ENCODE results near the gene ST8SIA6. TPM values are rescaled to one million over a fixed set of nuclear protein-coding genes. Genes with fewer than 3 reads are reported as not detected.
A peak's percentile ranks its signal among the peaks of the same experiment; 100 is the strongest.
"Not testable (repeated sequence)": the region's sequence is repeated elsewhere in the genome, so short reads cannot be mapped to it uniquely, and the experiment has no call there.

ST8SIA6 gene
- total RNA-seq (ENCODE audit: unreplicated experiment) = 1.7 TPM
- long read RNA-seq = 0 reads

DNA sequence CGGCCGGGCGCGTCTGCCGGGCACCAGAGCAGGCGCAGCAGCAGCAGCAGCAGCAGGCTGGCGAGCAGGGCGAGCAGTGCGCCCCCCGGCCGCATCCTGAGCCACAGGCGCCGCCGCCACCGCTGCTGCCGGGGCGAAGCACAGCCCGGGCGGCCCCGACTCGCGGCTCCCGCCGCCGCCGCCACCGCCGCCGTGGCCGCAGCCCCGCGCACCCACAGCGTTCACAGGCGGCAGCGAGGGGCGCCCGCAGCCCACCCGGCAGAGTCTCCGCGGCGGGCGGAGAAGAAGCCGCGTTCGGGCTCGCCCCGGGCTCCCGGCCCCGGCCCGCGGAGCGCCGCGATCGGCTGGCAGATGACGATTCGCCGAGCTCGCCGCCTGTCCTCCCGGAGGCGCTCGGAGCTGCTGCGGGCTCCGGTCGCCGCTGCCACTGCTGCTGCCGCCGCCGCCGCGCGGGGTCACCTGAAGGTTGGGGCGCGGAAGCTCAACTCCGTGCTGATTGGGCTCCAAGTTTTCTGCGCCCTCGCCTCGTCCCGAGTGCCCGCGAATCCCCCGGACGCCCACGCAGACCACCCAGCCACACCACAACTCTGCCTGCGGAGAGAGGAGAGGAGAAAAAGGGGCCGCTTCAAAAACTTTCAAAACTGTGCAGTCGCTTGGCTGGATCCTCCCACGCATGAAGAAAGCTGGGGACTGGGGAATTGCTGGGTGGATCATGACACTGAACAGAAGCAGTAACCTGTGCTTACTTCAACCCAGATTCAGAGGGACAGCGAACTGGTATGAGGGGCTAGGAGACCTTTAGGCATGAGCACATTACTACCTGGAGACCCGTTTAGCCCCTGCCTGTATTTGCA, at the start of gene ST8SIA6:
TSS of gene ST8SIA6 (minus strand) at position 435 of the 854 bp plus-strand sequence. CDS start at position 95, 340 bp downstream.
- no peak for TF ChIP-seq CTCF (IDR thresholded peaks at IDR 0.05; ENCODE audit: unreplicated experiment)
- H3K9me3 Mint-ChIP-seq (ENCODE audit: unreplicated experiment) = no peaks in the 10 kb centered on the region

DNA sequence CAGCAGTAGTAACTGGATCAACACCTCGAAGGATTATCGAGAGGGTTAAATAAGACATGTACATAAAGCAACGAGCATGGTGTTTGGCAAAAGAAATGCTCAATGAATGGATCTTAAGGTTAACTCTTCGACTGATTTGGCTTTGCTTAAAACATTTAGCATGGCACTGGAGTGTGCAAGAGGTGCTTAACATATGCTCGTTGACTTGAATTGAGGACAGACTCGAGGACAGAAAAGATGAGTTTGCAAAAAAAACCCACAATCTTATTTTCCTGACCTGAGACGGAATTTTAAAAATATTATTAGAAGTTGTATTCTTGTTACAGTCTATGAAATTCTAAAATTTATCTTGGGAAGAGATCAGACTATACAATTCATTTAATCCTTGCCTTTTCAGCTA, 49.4 kb upstream of the ST8SIA6 start:
- Mint-ChIP-seq H3K9me3 (ENCODE audit: unreplicated experiment) (no peaks in the 10 kb centered on the region), H3K36me3 (ENCODE audit: low read depth, unreplicated experiment) (no peaks in the 10 kb centered on the region), H3K4me3 (ENCODE audit: unreplicated experiment) (no peak overlapping the region), H3K4me1 (ENCODE audit: unreplicated experiment) (no peaks in the 10 kb centered on the region), H3K27ac (ENCODE audit: unreplicated experiment) (no peak overlapping the region), H3K27me3 (ENCODE audit: unreplicated experiment) (no peaks in the 10 kb centered on the region)
- DNase-seq (ENCODE audit: low spot score) = no peak
- no peak for TF ChIP-seq CTCF (IDR thresholded peaks at IDR 0.05; ENCODE audit: unreplicated experiment)

More for the DNA sequence above, at the start of gene ST8SIA6:
- peaks cover 8% of the 10 kb centered on the region for H3K36me3 Mint-ChIP-seq (ENCODE audit: low read depth, unreplicated experiment)
- DNase-seq (ENCODE audit: low spot score) = peak; percentile 52
- peaks cover 6% of the 10 kb centered on the region for H3K27me3 Mint-ChIP-seq (ENCODE audit: unreplicated experiment)
- peak within 1 kb of the TSS; percentile 87 for H3K4me3 Mint-ChIP-seq (ENCODE audit: unreplicated experiment)
- peaks cover 8% of the 10 kb centered on the region for H3K4me1 Mint-ChIP-seq (ENCODE audit: unreplicated experiment)
- no peak within 1 kb of the TSS for H3K27ac Mint-ChIP-seq (ENCODE audit: unreplicated experiment)

- Mint-ChIP-seq H3K27ac (ENCODE audit: unreplicated experiment) (no peak overlapping the region), H3K36me3 (ENCODE audit: low read depth, unreplicated experiment) (no peaks in the 10 kb centered on the region), H3K4me1 (ENCODE audit: unreplicated experiment) (no peaks in the 10 kb centered on the region), H3K27me3 (ENCODE audit: unreplicated experiment) (no peaks in the 10 kb centered on the region), H3K9me3 (ENCODE audit: unreplicated experiment) (no peaks in the 10 kb centered on the region), H3K4me3 (ENCODE audit: unreplicated experiment) (no peak overlapping the region)
- no peak for TF ChIP-seq CTCF (IDR thresholded peaks at IDR 0.05; ENCODE audit: unreplicated experiment)
- no peak for DNase-seq (ENCODE audit: low spot score)
Observed at GRCh38 chr10:17502814-17503213, 48.4 kb upstream of the ST8SIA6 start.

GRCh38 chr10:17499014-17499413, 44.6 kb upstream of the ST8SIA6 start:
- H3K4me1 Mint-ChIP-seq (ENCODE audit: unreplicated experiment); H3K27ac Mint-ChIP-seq (ENCODE audit: unreplicated experiment); H3K27me3 Mint-ChIP-seq (ENCODE audit: unreplicated experiment); H3K36me3 Mint-ChIP-seq (ENCODE audit: low read depth, unreplicated experiment); DNase-seq (ENCODE audit: low spot score); H3K9me3 Mint-ChIP-seq (ENCODE audit: unreplicated experiment); H3K4me3 Mint-ChIP-seq (ENCODE audit: unreplicated experiment): not testable (repeated sequence)

DNA sequence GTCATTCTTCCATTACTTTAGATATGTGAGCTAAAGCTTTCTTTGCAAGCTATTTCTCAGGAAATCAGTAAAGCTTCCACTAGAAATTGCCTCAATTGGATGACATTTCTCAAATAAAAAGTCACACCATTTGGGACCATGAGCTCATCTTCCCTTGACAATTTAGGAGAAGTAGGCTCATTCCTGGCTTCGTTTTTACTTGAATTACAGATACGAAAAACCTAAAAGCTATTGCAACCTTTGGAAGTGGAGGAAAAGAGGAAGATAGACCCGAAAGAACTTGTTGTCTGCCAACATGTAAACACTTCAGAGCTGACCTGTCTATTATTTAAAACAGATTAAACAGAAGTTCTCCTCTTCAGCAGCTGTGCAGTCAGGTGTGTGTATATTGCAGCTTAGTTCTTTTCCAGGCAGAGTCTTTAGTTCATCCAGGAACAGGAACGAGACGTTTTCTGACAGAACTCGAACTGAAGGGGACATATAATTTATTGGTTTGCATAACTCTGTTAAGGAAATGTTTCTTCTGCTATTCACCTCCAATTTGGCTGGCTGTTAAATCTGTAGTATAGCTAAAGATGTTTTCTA, 43.1 kb upstream of the ST8SIA6 start:
- no peak for TF ChIP-seq CTCF (IDR thresholded peaks at IDR 0.05; ENCODE audit: unreplicated experiment)
- no peaks in the 10 kb centered on the region for H3K9me3 Mint-ChIP-seq (ENCODE audit: unreplicated experiment)
- H3K36me3 Mint-ChIP-seq (ENCODE audit: low read depth, unreplicated experiment) = no peaks in the 10 kb centered on the region
- no peak overlapping the region for H3K4me3 Mint-ChIP-seq (ENCODE audit: unreplicated experiment)
- peaks cover 3% of the 10 kb centered on the region for H3K4me1 Mint-ChIP-seq (ENCODE audit: unreplicated experiment)
- H3K27ac Mint-ChIP-seq (ENCODE audit: unreplicated experiment) = no peak overlapping the region
- H3K27me3 Mint-ChIP-seq (ENCODE audit: unreplicated experiment) = no peaks in the 10 kb centered on the region
- no peak for DNase-seq (ENCODE audit: low spot score)

All from endothelial cell (in vitro differentiated cells).